WTC11 (cell line): ENCODE data around the gene CD37. TPM values are rescaled to one million over a fixed set of nuclear protein-coding genes. Genes with fewer than 3 reads are reported as not detected.

Experiments
- ATAC-seq: fragments of 200-7000 bp; cut with Tn5 transposase; 2 replicates; pipeline ENCODE4 v1.10.0; 2021; ENCODE audit warnings: mild to moderate bottlenecking, moderate library complexity
- CTCF ChIA-PET: fragments of 300-600 bp; sonication (Branson Sonifier 250); formaldehyde crosslinking; loops from one replicate; lab custom pipeline; 2021; ENCODE audit warnings: antibody characterized with exemption; lab: Charles Lee
- POLR2A ChIA-PET: fragments of 350-600 bp; sonication (Branson Sonifier 250); formaldehyde crosslinking; loops from one replicate; lab custom pipeline; 2021; ENCODE audit warnings: antibody characterized with exemption; lab: Charles Lee
- DNase-seq: peaks from one replicate; pipeline ENCODE4 v3.0.0; 2021; ENCODE audit warnings: low spot score
- H3K27ac Mint-ChIP-seq: 2 replicates; pipeline ENCODE4 v1.8.0; 2021; ENCODE audit warnings: mixed read lengths
- H3K27me3 Mint-ChIP-seq: 2 replicates; pipeline ENCODE4 v1.8.0; 2021; ENCODE audit warnings: low read depth, mild to moderate bottlenecking, moderate library complexity, mixed read lengths
- H3K36me3 Mint-ChIP-seq: 2 replicates; pipeline ENCODE4 v1.8.0; 2021; ENCODE audit warnings: mixed read lengths
- H3K4me1 Mint-ChIP-seq: 2 replicates; pipeline ENCODE4 v1.8.0; 2022; ENCODE audit warnings: mixed read lengths
- H3K4me3 Mint-ChIP-seq: 2 replicates; pipeline ENCODE4 v1.8.0; 2021; ENCODE audit warnings: mild to moderate bottlenecking, moderate library complexity, mixed read lengths
- H3K9me3 Mint-ChIP-seq: 2 replicates; pipeline ENCODE4 v1.8.0; 2021; ENCODE audit warnings: mixed read lengths
- ELF4 ChIP-seq: sonication (generic); formaldehyde crosslinking; IDR thresholded peaks from 2 replicates; pipeline ENCODE4 v1.8.1; 2022; ENCODE audit warnings: low read depth, mild to moderate bottlenecking, moderate library complexity, missing genetic modification reagents
- ETV6 ChIP-seq: sonication (generic); formaldehyde crosslinking; IDR thresholded peaks from 2 replicates; pipeline ENCODE4 v1.8.1; 2022; ENCODE audit warnings: mild to moderate bottlenecking, missing genetic modification reagents
- FOXP1 ChIP-seq: sonication (generic); formaldehyde crosslinking; IDR thresholded peaks from 2 replicates; pipeline ENCODE4 v1.8.0; 2022; ENCODE audit warnings: missing genetic modification reagents, mild to moderate bottlenecking, moderate library complexity, borderline replicate concordance
- JAZF1 ChIP-seq: fragments of 250-450 bp; sonication (Bioruptor Pico); IDR thresholded peaks from 2 replicates; pipeline ENCODE4 v1.9.0; 2021; ENCODE audit warnings: moderate library complexity, mild to moderate bottlenecking, inconsistent platforms
- NR1H2 ChIP-seq: sonication (generic); formaldehyde crosslinking; IDR thresholded peaks from 2 replicates; pipeline ENCODE4 v1.9.0; 2021; ENCODE audit warnings: mild to moderate bottlenecking, moderate library complexity, missing genetic modification reagents
- NR3C1 ChIP-seq: sonication (generic); formaldehyde crosslinking; conservative IDR thresholded peaks from 2 replicates; pipeline ENCODE4 v1.8.1; 2023; ENCODE audit warnings: low read depth, mild to moderate bottlenecking, missing genetic modification reagents
- SMAD4 ChIP-seq: sonication (generic); formaldehyde crosslinking; IDR thresholded peaks from 2 replicates; pipeline ENCODE4 v1.8.0; 2022; ENCODE audit warnings: mild to moderate bottlenecking, missing genetic modification reagents
- SP1 ChIP-seq: sonication (generic); formaldehyde crosslinking; conservative IDR thresholded peaks from 2 replicates; pipeline ENCODE4 v1.8.1; 2022; ENCODE audit warnings: missing genetic modification reagents
- ZBTB21 ChIP-seq: sonication (generic); formaldehyde crosslinking; IDR thresholded peaks from 2 replicates; pipeline ENCODE4 v1.8.1; 2023; ENCODE audit warnings: mild to moderate bottlenecking, missing genetic modification reagents, borderline replicate concordance
- ZNF263 ChIP-seq: sonication (generic); formaldehyde crosslinking; IDR thresholded peaks from 2 replicates; pipeline ENCODE4 v1.8.1; 2022; ENCODE audit warnings: low read depth, mild to moderate bottlenecking, moderate library complexity, missing genetic modification reagents
- ZNF317 ChIP-seq: sonication (generic); formaldehyde crosslinking; IDR thresholded peaks from 2 replicates; pipeline ENCODE4 v1.8.1; 2023; ENCODE audit warnings: low read depth, mild to moderate bottlenecking, moderate library complexity, missing genetic modification reagents, borderline replicate concordance
- ZNF671 ChIP-seq: fragments of 250-450 bp; sonication (Bioruptor Pico); IDR thresholded peaks from 2 replicates; pipeline ENCODE4 v1.8.0; 2021; ENCODE audit warnings: mild to moderate bottlenecking
- total RNA-seq: library from RNA; stranded (reverse); gene quantifications from 3 replicates; pipeline ENCODE4 v1.2.3, GENCODE V29; 2021
- TF ChIP-seq, protein P1 (sequence below): sonication (generic); formaldehyde crosslinking; conservative IDR thresholded peaks from 2 replicates; pipeline ENCODE4 v1.8.1; 2023; ENCODE audit warnings: mild to moderate bottlenecking, low read depth, missing genetic modification reagents, moderate library complexity
- TF ChIP-seq, protein P2 (sequence below): sonication (generic); formaldehyde crosslinking; IDR thresholded peaks from 2 replicates; pipeline ENCODE4 v1.8.0; 2022; ENCODE audit warnings: mild to moderate bottlenecking, missing genetic modification reagents
- TF ChIP-seq, protein P3 (sequence below): sonication (generic); formaldehyde crosslinking; IDR thresholded peaks from 2 replicates; pipeline ENCODE4 v1.8.0; 2022; ENCODE audit warnings: mild to moderate bottlenecking, missing genetic modification reagents
- TF ChIP-seq, protein P4 (sequence below): sonication (generic); formaldehyde crosslinking; IDR thresholded peaks from 2 replicates; pipeline ENCODE4 v1.8.1; 2022; ENCODE audit warnings: missing genetic modification reagents, borderline replicate concordance
- TF ChIP-seq, protein P5 (sequence below): sonication (generic); formaldehyde crosslinking; IDR thresholded peaks from 2 replicates; pipeline ENCODE4 v1.8.1; 2022; ENCODE audit warnings: mild to moderate bottlenecking, missing genetic modification reagents, moderate library complexity, borderline replicate concordance
- TF ChIP-seq, protein P6 (sequence below): fragments of 250-450 bp; sonication (Bioruptor Pico); conservative IDR thresholded peaks from 2 replicates; pipeline ENCODE4 v1.9.0; 2021; ENCODE audit warnings: mild to moderate bottlenecking

Gene CD37
- total RNA-seq, 1 experiment from 2014 or later, result 1.6 TPM

DNA sequence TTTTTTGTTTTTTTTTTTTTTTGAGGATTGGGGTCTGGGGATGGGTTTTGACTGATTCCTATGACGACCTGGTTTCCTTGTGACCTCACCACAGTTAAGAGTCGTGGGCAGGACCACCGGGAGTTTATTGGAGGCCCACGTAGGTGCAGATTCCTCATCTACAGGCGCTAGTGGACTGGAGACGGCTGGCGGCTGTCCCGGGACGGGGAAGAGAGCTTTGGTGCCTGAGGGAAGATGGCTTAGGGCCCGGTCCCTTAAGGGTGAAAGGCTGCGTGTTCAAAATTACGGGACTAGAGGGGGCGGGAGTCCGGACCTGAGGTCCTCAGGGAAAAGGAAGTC, 27.7 kb downstream of the CD37 start (continued):
- TF ChIP-seq JAZF1 (CRISPR knock-in tag), result no peak
- TF ChIP-seq ZNF263 (CRISPR knock-in tag), result no peak
- TF ChIP-seq, protein P1, sequence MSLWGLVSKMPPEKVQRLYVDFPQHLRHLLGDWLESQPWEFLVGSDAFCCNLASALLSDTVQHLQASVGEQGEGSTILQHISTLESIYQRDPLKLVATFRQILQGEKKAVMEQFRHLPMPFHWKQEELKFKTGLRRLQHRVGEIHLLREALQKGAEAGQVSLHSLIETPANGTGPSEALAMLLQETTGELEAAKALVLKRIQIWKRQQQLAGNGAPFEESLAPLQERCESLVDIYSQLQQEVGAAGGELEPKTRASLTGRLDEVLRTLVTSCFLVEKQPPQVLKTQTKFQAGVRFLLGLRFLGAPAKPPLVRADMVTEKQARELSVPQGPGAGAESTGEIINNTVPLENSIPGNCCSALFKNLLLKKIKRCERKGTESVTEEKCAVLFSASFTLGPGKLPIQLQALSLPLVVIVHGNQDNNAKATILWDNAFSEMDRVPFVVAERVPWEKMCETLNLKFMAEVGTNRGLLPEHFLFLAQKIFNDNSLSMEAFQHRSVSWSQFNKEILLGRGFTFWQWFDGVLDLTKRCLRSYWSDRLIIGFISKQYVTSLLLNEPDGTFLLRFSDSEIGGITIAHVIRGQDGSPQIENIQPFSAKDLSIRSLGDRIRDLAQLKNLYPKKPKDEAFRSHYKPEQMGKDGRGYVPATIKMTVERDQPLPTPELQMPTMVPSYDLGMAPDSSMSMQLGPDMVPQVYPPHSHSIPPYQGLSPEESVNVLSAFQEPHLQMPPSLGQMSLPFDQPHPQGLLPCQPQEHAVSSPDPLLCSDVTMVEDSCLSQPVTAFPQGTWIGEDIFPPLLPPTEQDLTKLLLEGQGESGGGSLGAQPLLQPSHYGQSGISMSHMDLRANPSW (CRISPR knock-in tag), result no peak

DNA sequence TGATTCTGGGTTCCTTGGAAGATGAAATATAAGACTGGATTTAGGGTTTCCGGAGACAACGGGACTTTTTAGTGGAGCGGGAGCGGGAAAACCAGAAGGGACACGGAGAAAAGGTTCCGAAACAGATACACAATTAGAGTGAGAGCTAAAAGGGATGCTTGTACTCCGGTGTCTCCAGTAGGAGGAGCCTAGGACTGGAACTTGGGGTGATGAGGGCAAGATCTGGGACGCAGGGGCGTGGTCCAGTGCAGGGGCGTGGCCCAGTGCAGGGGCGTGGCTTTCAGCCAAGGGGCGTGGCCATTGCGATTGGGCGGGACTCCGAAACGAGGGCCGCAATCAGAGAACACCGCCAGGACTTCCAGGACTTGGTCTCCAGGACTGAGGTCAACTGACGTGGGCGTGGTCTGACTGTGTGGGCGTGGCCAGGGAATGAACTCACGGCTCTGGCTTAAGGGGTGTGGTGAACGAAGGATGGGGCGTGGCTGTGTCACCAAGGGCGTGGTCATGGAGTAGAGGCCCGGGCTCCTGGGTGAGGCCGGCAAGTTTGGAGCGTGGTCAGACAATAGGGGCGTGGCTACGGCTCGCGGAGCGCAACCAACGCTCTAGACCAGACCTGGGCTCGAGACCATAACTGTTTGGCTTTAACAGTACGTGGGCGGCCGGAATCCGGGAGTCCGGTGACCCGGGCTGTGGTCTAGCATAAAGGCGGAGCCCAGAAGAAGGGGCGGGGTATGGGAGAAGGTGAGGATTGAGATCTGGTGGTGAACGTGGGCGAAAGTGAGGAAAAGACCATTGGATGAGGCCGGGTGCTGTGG, 28.3 kb downstream of the CD37 start, which contains the start of gene DKKL1:
TSS of gene DKKL1 (plus strand) at position 610 of the 815 bp plus-strand sequence. CDS start at position 732, 122 bp downstream.
- Mint-ChIP-seq H3K4me1 (peaks cover 8% of the 10 kb centered on the region), H3K4me3 (no peak within 1 kb of the TSS), H3K27me3 (peaks cover 5% of the 10 kb centered on the region), H3K27ac (no peak within 1 kb of the TSS), H3K36me3 (peaks cover 10% of the 10 kb centered on the region), H3K9me3 (no peaks in the 10 kb centered on the region)
- ATAC-seq, result peak; percentile 88
- TF ChIP-seq, protein P2, sequence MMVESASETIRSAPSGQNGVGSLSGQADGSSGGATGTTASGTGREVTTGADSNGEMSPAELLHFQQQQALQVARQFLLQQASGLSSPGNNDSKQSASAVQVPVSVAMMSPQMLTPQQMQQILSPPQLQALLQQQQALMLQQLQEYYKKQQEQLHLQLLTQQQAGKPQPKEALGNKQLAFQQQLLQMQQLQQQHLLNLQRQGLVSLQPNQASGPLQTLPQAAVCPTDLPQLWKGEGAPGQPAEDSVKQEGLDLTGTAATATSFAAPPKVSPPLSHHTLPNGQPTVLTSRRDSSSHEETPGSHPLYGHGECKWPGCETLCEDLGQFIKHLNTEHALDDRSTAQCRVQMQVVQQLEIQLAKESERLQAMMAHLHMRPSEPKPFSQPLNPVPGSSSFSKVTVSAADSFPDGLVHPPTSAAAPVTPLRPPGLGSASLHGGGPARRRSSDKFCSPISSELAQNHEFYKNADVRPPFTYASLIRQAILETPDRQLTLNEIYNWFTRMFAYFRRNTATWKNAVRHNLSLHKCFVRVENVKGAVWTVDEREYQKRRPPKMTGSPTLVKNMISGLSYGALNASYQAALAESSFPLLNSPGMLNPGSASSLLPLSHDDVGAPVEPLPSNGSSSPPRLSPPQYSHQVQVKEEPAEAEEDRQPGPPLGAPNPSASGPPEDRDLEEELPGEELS, result peak; percentile 39; the same call in 1 of the 2 replicates
- TF ChIP-seq, protein P3, sequence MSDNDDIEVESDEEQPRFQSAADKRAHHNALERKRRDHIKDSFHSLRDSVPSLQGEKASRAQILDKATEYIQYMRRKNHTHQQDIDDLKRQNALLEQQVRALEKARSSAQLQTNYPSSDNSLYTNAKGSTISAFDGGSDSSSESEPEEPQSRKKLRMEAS (CRISPR knock-in tag), result peak; percentile 71
- TF ChIP-seq ZNF317 (CRISPR knock-in tag), result no peak
- TF ChIP-seq ELF4 (CRISPR knock-in tag), result no peak
- peak; percentile 97 for TF ChIP-seq SP1 (CRISPR knock-in tag)
- 0 out of 2 replicates have a peak, but pooled peaks have one; percentile 63 for TF ChIP-seq ETV6
- TF ChIP-seq, protein P4, sequence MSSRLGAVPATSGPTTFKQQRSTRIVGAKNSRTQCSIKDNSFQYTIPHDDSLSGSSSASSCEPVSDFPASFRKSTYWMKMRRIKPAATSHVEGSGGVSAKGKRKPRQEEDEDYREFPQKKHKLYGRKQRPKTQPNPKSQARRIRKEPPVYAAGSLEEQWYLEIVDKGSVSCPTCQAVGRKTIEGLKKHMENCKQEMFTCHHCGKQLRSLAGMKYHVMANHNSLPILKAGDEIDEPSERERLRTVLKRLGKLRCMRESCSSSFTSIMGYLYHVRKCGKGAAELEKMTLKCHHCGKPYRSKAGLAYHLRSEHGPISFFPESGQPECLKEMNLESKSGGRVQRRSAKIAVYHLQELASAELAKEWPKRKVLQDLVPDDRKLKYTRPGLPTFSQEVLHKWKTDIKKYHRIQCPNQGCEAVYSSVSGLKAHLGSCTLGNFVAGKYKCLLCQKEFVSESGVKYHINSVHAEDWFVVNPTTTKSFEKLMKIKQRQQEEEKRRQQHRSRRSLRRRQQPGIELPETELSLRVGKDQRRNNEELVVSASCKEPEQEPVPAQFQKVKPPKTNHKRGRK (CRISPR knock-in tag), result no peak
- no peak for TF ChIP-seq ZBTB21 (CRISPR knock-in tag)
- TF ChIP-seq ZNF671 (CRISPR knock-in tag), result no peak
- ChIA-PET POLR2A (interaction anchor here (0.7 to 1.6 kb wide), 4 partner anchors 54 to 88 kb away, joined by 3 to 5 read pairs (median 4); partner anchors contain the start of gene PIH1D1), CTCF (interaction anchor here (0.6 to 2.9 kb wide), 29 partner anchors 11 to 370 kb away, joined by 3 to 17 read pairs (median 4); partner anchors contain the start of genes ALDH16A1, GYS1, PIH1D1 and RUVBL2)
- peak; percentile 100 for DNase-seq

DNA sequence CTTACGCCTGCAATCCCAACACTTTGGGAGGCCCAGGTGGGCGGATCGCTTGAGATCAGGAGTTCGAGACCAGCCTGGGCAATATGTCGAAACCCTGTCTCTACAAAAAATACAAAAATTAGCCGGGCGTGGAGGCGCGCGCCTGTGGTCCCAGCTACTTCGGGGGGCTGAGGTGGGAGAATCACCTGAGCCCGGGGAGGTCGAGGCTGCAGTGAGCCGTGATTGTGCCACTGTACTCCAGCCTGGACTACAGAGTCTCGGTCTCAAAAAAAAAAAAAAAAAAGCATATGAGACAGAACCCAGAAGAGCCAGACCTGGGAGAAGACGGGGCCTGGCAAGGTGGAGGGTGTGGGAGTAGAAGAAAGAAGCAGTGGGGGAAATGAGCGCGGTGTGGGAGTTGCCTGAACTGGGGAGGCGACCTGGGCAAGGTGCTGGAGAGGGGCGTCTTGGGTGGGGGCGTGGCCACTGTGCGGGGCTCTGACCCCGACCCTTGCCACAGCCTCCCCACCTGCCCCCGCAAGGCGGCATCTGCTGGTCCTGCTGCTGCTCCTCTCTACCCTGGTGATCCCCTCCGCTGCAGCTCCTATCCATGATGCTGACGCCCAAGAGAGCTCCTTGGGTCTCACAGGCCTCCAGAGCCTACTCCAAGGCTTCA, 29.0 kb downstream of the CD37 start:
- ATAC-seq, result no peak
- CTCF ChIA-PET, result interaction anchor here (1.3 to 1.4 kb wide), 2 partner anchors 52 to 71 kb away, joined by 3 to 12 read pairs; no protein-coding TSS in a partner anchor
- DNase-seq, result peak; percentile 23
- Mint-ChIP-seq H3K27ac (no peak overlapping the region), H3K4me1 (peaks cover 8% of the 10 kb centered on the region), H3K9me3 (peaks cover 6% of the 10 kb centered on the region), H3K4me3 (no peak overlapping the region), H3K27me3 (peaks cover 5% of the 10 kb centered on the region), H3K36me3 (peaks cover 10% of the 10 kb centered on the region)
- POLR2A ChIA-PET, result no interaction called here
- TF ChIP-seq NR1H2 (CRISPR knock-in tag) (no peak), NR3C1 (CRISPR knock-in tag) (no peak), FOXP1 (no peak), SMAD4 (CRISPR knock-in tag) (no peak)
- TF ChIP-seq, protein P5, sequence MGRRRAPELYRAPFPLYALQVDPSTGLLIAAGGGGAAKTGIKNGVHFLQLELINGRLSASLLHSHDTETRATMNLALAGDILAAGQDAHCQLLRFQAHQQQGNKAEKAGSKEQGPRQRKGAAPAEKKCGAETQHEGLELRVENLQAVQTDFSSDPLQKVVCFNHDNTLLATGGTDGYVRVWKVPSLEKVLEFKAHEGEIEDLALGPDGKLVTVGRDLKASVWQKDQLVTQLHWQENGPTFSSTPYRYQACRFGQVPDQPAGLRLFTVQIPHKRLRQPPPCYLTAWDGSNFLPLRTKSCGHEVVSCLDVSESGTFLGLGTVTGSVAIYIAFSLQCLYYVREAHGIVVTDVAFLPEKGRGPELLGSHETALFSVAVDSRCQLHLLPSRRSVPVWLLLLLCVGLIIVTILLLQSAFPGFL (CRISPR knock-in tag), result no peak
- TF ChIP-seq, protein P6, sequence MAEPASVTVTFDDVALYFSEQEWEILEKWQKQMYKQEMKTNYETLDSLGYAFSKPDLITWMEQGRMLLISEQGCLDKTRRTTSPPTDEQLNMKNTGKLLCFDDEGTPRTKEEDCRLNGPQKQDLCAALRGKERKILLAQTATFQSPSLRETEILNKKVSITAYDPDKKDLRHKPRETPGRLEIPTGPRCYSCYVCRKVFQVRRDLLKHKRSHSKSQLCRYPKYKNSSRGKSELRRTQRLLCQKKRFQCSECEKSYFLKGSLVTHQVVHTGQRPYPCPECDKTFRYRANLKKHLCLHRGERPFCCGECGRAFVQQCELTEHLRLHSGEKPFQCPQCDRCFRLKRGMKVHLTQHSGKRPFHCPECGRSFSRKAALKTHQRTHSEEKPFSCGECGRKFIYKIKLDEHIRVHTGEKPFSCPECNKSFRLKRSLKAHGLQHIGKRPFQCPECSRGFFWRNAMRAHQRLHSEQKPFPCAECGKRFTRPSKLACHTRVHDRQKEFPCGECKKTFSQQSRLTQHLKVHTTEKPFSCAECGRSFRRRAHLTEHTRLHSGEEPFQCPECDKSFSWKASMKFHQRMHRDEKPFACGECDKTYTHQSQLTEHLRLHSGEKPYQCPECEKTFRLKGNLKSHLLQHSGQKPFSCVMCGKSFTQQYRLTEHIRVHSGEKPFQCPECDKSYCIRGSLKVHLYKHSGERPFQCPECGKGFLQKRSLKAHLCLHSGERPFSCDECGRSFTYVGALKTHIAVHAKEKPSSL, result no peak
